HG03103 (cell line): Measurements from ENCODE around the gene PTPRK.
"Not testable (repeated sequence)": the region's sequence is repeated elsewhere in the genome, so short reads cannot be mapped to it uniquely, and the experiment has no call there.

ENCODE experiments used
- ATAC-seq: cut with Tn5 transposase; IDR thresholded peaks from one replicate; pipeline ENCODE4 v1.9.1; 2021; ENCODE audit warnings: low read depth; ENCODE audit not compliant: unreplicated experiment

The PTPRK gene

GRCh38 chr6:127990074-127990473, 530.3 kb downstream of the PTPRK start:
- no peak for ATAC-seq

- no peak for ATAC-seq
These were observed 539.4 kb downstream of the PTPRK start for GRCh38 chr6:127980996-127981395.

DNA sequence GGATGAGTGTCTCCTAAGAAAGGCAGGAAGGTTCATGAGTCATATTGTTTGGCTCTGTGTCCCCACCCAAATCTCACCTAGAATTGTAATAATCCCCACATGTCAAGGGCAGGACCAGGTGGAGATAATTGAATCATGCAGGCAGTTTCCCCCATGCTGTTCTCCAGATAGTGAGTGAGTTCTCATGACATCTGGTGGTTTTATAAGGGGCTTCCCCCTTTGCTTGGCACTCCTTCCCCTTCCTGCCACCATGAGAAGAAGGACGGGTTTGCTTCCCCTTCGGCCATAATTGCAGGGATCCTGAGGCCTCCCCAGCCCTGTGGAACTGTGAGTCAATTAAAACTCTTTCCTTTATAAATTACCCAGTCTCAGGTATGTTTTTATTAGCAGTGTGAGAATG, 542.2 kb downstream of the PTPRK start:
- not testable (repeated sequence) for ATAC-seq

DNA sequence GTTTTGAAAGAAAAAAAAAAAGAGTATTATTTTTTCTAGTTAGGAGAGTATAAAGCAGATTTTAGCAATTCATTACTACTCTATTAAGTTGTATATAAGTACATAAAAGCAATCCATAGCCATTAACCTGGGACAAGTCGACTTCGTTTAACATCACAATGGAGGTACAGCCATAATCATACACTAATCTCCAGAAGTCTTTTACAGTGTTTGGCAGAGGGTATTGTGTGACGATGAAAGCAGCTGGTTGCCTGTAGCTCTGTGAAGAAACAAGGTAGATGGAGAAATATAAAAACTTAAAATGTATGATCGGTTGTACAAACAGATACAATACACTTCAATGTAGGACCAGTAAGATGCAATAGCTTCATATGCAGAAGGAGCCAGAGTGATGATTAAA, 543.6 kb downstream of the PTPRK start:
- ATAC-seq: no peak

DNA sequence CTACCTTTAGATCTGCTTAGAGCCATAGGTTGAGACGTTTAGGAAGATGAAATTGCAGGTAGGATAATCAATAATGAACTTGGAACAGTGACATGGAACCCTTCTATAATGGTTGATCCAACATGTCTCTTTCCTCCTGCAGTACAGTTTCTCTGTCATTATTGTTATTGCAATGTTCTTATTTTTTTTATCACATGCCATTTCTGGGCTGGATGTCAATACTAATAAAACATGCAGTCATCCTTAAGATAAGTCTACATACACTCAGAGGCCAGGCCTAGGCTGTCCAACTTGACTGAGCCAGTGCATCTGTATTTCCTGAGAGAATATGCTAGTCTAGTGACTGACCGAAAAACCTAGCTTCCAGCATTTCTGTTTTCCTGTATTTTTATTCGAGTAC, 544.3 kb downstream of the PTPRK start:
- no peak for ATAC-seq

GRCh38 chr6:127972815-127973214, 547.6 kb downstream of the PTPRK start:
- ATAC-seq: no peak

- ATAC-seq: no peak
These were observed 548.4 kb downstream of the PTPRK start for GRCh38 chr6:127971945-127972391.

DNA sequence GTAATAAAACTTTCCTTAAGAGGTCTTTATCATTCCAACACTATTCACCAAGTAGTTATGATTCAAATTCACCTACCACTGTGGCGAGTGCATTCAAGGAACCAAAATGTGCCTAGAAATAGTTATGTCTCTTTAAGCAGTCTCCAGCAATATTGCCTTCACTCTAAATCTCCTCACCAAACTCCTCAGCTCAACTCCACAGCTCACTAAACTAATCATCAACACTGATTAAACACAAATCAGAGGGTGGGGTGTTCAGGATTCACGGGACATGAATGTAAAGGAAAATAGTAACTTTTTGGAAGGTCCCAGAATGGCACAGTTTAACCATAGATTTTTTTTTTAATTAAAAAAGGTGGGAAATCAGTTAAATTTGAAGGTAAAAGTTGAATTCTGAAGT, 549.0 kb downstream of the PTPRK start:
- no peak for ATAC-seq

DNA sequence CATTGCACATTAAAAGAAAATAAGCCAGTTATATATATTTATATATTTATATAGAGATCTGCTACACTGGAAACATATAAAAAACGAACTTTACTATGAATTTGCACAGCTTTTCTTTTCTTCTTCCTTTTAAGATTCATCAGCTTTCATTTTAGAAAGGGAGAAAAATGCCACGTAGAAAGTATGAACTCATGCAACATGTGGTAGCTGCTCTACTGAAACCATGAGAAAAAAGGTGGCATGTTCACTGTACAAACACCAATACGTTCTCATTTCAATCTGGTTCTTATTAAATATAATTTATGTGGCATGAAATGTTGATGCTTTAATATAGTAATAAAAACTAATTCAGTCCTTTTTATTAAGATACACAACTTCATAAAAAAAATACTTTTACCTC, 550.7 kb downstream of the PTPRK start:
- ATAC-seq: no peak

DNA sequence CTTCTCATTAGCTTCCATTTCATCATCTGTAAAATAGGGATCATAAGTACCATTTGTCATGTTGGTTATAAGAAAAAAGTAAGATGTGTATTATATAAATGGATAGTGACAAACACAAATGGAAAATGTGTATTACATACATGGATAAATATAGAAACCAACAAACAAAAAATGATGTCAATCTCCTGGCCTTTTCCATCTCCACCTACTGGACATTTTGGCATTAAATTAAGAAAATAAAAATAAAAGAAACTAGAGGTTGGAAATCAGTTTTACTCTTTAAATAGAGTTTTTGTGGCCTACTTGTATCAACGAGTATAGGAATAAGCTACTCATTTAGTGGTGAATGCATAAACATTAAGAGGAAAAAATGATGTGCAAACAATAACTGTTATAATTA, 552.0 kb downstream of the PTPRK start:
- ATAC-seq: no peak

DNA sequence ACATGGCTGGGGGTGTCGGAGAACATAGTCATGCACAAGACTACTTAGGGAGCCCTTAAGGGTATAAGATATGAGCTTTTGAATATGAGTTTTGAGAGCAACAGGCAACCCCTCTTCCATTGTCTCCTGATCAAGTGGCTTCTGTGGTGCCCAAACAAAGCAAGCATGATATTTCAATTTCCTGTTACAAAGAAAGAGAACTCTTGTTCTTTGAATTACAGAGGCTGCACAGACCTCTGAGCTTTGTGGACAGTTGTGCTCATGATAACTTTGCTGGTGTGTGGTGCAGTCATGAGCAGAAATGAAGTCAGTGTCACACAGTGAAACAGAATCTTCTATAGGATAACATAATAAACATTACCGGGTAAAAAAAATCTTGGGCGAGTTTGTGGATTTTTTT, 552.7 kb downstream of the PTPRK start:
- no peak for ATAC-seq

GRCh38 chr6:127966616-127967015, 553.8 kb downstream of the PTPRK start:
- ATAC-seq: no peak

- ATAC-seq: no peak
These were observed 556.9 kb downstream of the PTPRK start for GRCh38 chr6:127963495-127963894.

GRCh38 chr6:127959869-127960268, 560.5 kb downstream of the PTPRK start:
- ATAC-seq: no peak

DNA sequence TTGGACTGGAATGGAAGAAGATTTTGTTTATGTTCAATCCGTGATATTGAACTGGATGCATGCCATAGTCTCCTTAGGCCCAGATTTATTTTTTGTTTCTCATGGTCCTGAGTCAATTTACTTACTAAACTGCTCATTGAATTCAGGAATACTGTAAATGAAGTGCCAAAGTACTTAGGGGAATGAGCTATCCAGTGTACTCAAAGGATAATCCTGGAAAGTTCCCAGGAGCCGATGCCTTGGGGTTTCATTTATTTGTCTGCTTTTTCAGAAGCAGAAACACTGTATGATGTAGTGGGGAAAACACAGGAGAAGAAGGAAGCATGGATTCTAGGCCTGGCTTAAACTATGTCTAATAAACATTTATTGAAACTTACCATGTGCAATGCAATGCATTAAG, 563.4 kb downstream of the PTPRK start:
- ATAC-seq: no peak

DNA sequence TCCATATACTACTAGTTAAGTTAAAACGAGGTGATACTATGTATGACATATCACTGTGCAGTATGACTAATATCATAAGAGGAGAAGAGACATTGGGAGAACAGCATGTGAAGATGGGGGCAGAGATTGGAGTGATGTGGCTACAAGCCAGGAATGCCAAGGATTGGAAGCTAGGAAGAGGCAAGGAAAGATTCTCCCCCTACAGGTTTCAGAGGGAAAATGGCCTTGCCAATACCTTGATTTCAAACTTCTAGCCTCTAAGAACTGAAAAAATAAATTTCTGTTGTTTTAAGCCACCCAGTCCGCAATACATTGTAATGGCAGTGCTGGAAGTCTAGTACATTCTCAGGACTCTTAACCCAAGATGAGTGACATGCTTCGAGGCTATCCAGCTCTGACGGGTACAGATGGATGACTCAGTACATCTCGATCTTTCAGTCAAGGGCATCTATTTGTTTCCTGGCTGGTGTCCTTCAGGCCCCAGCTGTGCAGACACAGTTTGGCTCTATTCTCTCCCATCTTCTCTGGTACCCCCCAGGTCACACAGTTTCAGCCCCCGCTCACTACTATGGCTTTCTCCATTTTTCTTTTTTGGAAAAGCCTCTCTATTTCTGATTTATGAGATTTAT, 564.0 kb downstream of the PTPRK start:
- no peak for ATAC-seq

GRCh38 chr6:127954082-127954481, 566.3 kb downstream of the PTPRK start:
- ATAC-seq: no peak

DNA sequence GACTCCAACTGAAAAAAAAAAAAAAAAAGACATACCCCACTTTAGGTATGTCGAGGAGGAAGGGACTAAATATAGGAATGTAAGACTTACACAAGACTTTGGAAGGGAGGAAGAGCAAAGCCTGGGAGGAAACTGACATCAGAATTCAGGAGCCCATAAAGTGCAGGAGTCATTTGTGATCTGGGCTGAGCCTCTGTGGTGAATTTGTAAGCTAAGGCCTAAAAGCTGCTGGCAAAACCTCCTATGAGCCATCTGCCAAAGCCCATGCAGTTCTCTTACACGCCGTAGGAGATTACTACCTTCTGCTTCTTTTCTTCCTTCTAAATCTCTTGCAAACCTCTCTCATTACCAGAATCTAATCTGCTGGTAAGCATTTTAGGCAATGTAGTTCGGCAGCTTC, 567.6 kb downstream of the PTPRK start:
- ATAC-seq: no peak

DNA sequence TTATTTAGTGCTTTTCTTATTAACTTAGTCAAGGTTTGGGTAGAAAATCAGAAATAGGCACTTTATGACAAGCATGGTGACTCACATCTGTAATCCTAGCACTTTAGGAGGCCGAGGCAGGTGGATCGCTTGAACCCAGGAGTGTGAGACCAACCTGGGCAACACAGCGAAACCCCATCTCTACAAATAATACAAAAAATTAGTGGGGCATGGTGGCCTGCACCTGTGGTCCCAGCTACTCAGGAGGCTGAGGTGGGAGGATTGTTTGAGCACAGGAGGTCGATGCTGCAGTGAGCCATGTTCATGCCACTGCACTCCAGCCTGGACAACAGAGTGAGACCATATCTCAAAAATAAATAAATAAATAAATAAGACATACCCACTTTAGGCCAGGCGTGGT, 568.2 kb downstream of the PTPRK start:
- no peak for ATAC-seq

DNA sequence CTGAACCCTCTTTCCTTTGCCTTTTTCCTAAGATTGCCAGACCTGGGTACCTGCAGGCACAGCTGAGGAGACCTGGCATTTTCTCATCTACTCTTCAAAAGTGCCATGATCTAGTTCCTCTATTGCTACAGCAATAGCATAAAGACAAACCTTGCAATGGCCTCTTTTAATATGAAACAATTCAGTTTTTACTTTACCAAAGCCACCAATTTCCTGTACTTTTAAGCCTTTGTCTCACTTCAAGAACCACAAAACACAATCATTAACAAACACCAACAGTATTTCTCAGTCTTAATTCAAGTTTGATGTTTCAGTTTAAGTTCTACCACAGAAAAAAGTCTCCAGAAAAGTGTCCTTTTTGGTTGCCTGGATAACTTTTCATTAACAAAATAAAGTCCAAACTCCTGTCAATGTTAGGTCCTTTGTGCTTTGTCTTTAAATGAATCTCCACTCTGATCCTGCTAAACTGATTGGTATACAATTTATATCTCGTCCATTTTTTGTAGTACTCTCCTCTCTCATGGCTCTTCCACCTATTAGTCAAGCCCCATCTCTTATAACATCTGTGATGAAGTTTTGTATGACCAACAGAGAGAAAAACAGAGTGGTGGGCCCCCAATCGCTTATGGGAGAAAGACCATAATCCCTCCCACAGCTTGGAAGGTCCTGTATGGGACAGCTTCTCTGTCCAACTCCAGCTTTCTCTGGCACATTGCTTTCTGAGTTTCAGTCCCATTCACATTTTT, 569.1 kb downstream of the PTPRK start:
- peak; percentile 45 for ATAC-seq

DNA sequence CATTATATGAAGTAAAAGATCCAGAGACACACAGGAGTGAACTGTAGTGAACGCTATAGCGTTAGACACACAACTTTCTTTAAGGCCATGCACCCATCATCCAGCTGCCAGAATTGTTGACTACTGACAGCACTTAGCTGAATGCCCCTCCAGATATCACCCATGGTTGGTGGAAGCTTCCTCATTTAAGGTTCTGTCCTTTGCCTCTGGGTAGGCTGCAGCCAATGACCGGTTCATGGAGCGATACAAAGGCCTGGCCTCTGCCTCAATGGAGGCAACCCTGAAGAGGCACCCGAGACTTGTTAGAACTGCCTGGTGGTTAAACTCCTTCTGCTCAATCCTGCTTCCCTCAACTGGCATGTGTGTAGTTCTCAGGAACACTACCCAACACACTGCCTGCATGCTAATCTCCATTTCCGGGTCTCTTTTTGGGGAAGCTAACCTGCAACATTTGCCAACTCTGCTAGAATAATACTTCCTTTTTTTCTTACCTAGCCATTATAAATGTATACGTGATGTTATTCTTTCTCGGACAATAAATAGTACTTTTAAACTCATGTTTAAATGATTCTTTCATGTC, 569.7 kb downstream of the PTPRK start:
- ATAC-seq: peak; percentile 16

DNA sequence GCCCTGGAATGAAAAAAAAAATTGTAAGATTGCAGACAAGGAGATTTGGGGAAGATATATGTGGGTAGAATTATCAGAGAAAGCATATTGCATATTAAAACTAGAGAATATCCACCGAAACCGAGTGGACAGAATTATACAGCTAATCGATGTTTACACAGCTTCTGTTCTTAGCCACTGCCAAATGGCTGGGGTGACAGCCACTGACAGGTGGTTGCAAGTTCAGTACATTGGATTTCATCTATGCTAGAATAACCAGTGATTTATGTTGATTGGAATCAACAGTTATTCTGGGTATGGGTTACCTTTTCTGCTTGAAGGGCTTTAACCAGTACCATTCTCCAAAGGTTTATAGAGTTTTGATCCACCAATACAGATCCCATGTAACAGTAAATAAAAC, 571.1 kb downstream of the PTPRK start:
- no peak for ATAC-seq
